Cerebellar nuclear complex (tissue), 1 donor: ENCODE results near the gene KAZN.
A peak's percentile ranks its signal among the peaks of the same experiment; 100 is the strongest.

Experiments
- DNase-seq, 2 experiments: peaks; one replicate each; lab custom pipeline; 2025; lab: John Stamatoyannopoulos, UW

Gene KAZN

DNA sequence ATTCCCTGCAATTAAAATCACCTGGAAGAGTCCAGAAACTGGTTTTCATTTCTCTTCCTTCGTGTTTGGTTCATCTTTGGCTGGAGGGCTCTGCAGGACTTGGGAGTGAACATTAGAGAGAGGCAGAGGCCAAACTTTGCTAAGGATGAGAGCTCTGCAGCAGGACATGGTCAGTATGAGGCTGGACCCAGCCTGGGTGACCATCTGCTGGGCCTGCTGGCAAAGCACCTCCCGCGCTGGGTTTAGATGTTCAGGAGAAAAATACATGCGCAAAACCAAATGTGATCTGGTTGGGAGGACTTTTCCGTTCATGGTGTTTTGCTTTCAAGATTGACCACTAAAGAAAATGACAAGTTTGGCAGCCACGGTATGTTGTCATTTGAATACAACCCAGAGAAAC, 15.9 kb downstream of the KAZN start:
- DNase-seq = peak in 1 of 2 experiments; percentile 73

DNA sequence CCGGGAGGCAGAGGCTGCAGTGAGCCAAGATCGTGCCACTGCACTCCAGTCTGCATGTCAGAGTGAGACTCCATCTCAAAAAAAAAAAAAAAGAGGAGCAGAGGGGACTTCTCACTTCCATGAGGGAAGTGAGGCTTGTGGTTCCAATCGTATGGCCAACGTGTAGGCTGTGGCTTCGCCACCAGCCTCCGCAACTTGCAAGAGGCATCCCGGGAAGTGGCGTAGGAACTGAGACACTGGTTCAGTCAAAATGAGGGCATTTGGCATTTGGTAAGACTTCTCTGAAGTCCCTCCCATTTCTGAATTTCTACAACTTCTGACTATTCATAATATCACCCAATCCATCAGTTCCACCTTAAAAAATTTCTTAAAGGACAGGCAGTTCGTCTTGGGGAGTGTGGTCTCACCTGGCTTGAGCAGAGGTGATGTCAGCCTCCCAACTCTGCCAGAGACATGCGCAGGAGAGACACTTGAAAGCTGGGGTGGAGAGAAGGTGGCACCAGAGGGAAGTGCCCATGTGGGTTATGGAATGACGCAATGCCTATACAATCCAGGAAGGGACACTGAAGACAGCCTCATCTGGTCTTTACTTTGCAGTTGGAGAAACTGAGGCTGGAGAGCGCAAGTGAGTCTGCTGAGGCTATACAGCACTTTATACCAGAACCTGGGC, 17.2 kb downstream of the KAZN start:
- DNase-seq = no peak

DNA sequence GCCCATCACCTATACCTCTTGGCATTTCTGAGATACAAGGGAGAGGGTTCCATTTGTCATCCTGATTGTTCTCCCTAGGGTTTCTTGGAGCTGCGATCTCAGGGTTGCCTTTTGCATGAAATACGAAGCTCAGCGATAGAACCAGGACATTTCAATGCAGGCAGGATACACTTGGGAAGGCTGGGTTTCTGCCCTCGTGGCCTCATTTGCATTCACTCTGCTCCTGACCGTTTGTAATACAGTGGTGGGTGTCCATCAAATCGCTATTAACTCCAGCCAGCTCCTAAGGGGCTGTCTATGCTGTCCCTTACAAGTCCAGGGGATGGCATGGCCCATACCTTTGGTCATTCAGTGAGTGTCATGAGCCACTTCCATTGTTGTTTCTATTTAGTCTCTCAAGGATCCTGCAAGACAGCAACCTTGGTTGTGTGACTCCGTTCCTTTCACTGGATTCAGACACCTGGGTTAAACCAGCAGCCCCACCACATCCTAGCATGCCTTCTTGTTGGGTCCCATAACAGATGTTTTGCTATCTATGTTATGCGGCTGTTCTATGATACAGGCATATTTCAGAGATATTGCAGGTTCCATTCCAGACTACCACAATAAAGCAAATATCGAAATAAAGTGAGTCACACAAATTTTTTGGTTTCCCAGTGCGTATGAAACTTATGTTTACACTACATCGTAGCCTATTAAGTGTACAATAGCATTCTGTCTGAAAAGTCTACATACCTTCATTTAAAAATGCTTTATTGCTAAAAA, 18.3 kb downstream of the KAZN start:
- DNase-seq = no peak

DNA sequence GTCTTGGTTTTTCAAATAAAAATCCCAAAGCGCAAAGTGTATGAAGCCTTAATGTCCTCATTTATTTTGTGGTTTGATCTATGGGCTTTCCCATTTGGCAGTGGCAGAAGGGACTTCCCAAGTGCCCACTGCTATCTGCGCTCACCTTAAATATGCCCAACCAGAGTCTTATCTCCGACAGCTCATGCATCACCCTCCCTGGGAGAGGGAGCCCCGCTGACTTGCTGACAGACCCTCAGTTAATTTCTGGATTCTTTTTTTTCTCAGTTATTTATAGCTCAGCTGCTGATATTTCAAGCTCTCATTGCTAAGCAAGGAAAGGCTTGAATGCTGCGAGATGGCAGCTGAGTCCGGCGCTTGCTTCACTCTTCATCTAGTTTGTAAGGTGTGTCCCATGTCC, 19.3 kb downstream of the KAZN start:
- DNase-seq = no peak

DNA sequence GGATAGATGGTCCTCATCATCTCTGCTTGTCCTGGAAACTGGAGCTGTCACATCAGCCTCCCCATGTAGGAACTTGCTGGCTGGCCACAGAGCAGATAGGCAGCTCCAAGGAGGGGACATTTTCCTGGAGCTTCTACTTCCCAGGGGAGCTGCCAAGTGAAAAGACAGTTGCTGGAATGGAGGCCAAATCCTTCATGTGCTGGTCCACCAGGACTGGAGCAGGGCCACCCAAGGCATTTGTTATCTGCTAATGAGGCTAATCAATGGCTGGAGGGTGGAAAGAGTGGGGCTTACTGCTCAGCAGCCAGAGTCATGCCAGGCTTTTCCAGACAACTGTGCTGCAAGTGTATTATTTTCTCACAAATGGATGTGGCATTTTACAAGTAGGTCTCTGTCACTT, 22.5 kb downstream of the KAZN start:
- DNase-seq = no peak

DNA sequence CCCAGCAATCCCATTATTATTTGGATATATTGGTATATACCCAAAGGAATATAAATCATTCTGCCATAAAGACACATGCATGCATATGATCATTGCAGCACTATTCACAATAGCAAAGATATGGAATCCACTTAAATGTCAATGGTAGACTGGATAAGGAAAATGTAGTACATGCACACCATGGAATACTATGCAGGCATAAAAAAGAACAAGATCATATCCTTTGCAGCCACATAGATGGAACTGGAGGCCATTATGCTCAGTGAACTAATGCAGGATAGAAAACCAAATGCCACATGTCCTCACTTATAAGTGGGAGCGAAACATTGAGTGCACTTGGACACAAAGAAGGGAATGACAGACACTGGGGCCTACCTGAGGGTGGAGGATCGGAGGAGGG, 24.6 kb downstream of the KAZN start:
- no peak for DNase-seq

DNA sequence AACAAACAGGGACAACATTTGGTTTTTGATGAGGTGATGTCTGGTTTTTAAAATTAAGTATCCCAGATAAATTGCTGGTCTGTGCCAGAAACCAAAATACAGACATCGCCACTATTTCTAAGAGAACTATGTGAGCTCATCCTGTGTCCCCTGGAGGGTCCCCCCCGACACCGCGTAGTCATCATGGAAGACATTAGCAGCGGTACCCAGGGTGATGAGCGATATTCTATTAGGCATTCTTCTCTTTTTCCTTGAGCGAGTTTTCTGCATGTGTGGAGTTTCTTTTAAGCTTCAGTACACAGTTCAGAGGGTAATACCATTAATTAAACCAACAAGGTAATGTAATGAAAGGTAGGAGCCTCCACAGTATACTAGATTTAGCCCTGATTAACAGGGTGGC, 26.5 kb downstream of the KAZN start:
- no peak for DNase-seq

DNA sequence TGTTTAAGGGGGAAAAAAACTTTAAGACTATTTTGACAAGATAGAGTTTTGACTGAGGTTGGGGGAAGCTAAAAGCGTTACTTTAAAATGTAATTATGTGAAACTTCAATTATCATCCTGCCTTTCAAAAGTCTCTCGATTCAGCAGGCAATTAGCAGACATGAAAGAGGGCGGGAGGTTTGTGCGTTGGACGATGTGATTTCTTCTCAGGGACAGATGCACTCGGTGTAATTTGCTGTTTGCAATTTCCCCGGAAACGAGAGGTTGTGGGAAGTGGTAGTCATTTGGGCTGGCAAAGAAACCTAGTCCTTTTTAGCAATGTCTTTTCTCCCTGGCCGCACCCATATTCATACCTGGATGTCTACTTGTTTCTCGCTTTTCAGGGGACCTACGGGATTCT, 27.1 kb downstream of the KAZN start:
- DNase-seq = no peak

DNA sequence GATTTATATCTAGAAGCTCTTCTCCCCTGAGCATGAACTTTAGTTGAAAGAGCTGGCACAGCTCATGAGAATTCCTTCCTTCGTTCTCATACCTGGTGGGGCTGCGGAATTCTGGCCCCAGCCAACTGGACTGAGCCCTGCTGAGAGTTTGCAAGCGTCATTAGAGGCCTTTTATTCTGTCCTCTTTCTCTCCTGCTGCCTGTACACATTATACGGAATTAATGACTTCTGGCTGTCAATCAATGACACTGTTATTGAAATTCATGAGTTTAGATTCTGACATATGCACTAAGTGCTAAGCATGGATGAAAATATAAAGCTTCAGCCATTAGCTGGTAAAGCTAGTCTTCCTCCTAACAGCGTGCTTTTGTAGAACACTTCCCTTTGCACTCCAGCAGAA, 27.5 kb downstream of the KAZN start:
- no peak for DNase-seq

DNA sequence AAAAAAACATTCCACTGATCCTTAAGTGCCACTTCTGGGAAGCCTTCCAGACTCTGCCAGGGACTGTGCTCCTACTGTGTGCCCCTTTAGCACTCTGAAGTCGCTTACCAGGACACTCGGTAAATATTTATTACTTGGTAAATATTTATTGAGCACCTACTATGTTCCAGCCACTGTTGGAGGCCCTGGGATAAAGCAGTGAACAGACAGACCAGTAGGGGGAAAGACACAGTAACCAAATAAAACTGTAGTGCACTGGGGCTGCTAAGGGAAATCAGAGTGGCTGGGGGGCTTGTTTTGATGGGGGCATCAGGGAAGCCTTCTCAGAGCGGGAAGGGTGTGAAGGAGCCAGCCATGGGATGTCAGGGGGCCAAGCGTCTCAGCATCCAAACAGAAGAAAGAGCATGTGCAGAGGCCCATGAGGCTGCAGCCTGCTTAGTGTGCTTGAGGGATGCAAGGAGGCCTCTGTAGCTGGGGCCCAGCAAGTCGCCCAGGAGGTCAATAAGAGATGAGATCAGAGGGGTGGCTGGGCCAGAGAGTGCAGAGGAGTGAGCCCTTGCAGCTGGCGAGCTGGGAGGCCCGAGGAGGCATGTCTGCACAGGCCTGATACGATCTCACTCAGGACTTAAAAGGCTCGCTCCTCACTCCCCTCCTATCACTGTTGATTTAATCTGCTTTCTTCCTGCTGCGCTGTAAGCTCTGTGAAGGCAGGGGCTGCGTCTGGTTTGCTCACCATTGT, 28.6 kb downstream of the KAZN start:
- no peak for DNase-seq

DNA sequence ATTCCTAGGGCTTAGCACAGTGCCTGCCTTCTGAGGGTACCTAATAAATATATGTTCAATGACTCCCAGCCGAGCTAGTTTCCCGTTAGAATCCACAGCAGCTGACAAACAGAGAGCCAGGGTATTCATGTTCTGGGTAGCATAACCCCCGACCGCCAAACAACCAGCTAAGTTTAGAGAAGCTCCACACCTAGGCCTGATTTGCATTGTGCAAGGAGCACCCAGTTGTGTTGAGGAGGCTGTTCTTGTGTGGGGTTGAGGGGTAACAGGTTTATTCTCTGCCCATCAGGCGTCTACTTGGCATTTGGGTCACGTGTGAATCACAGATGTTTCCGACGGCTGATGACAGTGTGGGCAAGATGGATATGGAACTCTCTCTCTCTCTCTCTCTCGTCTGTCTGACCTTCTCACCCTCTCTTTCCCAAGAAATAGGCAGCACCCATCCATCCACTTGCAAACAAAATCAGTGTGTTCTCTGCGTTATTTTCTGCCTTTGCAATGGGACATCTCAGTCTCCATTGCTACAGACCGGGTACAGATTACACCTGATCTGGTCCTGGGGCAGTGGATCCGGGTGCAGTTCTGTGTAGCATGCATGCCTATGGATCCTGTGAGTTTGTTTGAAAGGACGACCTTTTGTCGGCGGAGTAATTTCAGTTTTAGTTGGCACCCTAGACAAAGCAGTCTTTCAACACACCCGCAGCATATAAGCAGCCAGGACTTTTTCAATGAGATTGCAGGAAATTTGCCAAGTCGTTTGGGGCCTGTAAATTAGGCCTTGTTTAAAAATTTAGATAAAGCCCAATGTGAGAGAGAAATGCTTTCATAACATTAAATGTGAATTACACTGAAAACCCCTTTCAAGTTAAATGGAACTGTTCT, 29.4 kb downstream of the KAZN start:
- no peak for DNase-seq

DNA sequence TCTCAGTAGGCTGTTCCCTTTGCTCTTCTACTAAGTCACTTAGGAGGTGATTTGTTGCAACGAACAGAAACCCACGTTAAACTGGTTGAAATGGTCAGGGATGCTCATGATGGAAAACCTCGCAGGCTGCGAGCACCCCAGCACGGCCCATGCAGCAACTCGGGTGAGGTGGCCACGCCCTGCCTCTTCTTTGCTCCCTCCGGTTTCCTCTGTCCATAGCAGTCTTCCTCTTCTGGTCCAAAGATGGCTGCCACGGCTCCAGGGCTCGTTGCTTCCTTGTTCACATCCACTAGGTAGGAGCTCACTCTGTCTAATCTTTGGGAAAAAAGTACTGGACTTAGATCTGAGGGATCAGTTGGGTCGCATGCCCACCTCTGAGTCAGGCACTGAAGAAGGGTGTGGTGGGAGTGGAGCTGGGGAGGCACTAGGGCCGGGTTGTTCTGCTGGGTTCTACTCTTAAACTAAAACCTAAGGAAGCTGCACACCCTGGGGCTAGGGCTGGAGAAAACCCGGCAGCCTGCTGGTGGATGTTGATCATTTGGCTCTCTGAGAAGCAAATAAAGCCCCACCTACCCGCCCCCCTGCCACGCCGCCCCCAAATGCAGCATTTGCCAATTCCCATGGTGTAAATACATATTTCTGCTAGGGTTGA, 31.0 kb downstream of the KAZN start:
- no peak for DNase-seq

DNA sequence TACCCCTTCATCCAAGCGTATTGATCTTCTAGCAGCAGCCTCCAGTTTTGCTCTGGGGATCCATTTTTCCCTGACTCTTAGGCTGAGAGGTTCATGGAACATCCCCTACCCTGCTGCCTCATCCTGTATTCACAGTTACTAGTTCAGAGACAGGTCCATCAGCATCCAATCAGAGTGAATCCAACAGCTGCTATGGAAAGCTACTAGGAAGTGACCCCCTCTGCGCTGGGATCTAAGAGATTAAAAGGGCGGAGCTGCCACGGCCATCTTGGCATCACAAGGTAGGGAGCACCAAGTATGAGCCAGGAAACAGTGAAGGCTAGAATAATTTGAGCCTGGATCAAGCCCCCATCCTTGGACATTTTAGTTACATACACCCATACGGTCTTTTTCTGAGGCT, 32.5 kb downstream of the KAZN start:
- no peak for DNase-seq

DNA sequence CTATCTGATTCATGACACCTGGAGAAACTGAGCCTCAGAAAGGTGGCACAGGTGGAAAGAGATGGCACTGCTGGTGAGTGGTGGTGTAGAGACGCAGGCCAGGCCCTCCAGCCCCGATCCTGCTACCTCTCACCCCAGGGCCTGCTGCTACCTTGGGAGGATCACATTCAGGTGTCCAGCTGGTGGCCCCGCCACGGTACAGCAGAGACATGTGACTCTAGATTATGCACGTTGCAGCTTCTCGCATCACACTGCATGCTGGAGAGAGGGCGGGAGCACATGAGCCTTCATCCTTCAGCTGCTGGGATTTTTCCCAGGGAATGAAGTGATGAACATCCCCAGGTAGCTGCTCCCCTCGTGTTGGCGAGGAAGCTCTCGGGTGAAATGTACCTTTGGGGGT, 32.9 kb downstream of the KAZN start:
- no peak for DNase-seq

DNA sequence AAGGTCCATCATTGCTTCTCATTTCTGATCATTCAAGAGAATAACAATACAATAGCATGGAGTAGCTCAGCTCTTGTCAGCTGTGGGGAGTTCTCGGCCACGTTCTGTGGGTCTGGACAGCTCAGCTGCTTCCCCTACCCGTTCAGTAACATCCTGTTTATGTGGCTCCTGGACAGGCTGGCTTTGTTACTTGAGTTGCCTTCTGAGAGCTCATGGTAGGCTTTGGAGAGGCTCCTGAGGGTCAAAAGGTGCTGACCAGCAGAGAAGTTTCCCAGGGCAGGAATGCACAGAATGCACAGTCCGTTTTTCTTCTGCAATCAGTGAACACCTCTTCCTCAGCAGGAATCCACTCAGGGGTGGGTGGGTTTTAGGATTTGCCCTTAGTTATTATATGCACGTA, 36.0 kb downstream of the KAZN start:
- no peak for DNase-seq

DNA sequence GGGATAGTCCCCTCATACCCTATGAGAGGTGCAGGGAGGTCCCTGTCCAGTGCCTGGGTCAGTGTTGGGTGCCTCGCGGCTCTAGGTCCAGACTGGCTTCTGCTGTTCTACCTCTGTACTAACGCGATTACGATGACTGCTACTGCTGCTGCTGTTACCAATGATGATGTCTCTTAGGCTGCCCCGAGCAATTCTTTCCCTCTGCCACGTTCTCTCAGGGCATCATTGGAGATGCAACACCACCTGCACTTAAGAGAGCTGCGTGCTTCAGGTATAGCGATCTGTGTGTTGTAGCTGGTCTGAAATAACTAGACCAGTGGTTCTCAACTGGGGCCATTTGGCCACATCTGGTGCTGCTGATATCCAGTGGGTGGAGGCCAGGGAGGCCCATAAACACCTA, 36.9 kb downstream of the KAZN start:
- no peak for DNase-seq

DNA sequence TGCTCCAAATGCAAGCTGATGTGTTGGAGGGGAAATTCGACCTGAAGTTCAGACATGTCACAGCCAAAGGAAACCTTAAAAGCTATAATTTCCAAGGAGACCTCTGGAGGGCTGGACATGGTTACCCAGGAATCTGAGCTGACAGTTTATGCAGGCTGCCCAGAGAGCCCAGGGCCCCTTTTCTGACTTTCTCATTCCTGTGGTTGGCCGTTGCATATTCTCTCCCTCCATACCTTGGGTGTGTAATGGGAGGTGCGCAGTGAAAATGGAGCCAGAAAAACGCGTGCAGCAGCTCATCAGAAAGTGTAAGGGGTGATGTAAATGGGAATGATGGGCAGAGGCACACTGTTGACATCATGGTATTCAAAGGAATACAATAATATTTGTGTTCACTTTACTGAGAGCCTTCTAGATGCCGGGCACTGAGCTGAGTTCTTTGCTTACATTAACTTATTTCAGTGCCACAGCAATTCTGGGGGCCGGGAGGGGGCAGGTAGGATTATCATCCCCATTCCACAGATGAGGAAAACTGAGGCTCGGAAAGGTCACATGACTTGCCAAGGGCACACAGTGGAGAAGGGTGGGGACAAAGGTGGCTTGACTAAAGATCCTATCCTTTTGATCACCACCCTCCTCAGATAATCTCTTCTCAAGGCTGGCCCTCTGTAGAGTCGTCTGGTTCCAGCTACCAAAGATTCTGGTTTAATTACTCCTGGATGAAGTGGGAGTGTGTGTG, 38.6 kb downstream of the KAZN start:
- DNase-seq = no peak

DNA sequence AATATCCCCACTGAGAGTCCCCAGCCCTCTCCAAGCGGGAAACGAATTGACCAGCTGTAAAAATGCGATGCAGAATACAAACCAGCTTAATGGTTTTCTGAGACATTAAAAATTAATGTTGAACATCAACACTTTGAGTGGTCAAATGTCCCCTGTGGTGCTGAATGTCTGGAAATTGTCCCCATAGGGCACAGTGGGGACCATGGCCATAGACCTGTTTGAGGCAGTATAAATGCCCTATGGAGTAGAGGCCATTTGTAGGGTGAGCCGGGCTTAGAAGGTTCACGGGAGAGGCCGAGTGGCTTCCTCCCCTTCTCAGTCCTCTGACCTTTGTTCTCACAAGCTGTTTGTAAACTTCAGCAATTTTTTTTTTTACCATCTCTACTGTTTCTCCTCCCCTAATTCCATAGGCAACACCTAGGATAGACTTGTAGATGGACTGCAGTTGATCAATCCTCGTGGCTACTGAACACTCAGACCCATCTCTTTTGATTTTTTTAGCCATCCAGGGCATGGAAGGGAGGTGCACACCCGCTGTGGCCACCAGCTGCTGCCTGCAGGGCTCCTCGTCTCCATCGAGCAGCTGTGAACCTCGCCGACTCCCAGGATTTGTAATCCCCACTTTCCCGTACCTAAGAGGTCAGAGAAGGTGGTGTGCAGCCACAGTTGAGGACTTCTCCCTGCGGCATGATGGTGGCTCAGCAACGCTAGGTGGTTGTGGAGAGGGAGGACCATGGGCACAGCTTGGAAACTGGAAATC, 41.0 kb downstream of the KAZN start:
- DNase-seq = no peak

DNA sequence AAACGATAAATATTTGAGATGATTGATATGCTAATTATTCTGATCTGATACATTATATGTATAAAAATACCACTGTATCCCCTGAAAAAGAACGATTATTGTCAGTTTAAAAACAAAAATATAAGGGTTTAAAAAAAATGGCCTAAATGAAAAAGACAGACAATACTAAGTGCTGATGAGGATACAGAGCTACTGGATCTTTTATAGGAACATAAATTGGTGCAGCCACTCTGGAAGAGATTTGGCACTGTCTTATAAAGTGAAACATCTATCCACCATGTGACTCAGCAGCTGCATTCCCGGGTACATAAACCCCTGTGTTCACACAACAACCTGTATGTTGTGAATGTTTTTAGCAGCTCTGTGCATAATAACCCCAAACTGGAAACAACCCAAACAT, 44.2 kb downstream of the KAZN start:
- DNase-seq = no peak

DNA sequence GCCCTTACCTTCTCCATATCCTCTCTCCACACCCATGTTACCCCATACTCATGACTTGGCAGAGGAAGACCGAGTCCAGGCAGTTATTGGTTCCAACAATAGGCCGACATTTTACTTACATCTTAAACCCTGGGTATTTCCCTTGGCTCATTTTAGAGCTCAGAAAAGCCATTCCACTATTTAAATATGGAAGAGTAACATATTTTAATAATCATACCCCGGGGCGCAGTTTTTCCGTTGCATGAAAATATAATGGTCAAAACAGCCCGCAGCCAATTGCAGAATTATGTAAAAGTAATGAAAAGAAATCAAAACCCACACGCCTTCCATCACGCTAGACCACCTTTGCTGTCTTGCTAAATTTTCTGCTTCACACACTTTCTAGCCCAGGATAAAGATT, 48.5 kb downstream of the KAZN start:
- no peak for DNase-seq
